ENCODE results near the gene FOXJ3.

FOXJ3 gene

GRCh38 chr1:42272920-42273319 is 62.1 kb downstream of the FOXJ3 start:
- H3K9me3 ChIP-seq (ENCODE audit: control insufficient read depth, insufficient read depth, low read length): no peaks in the 10 kb centered on the region
- no peaks in the 10 kb centered on the region for H3K4me1 ChIP-seq (ENCODE audit: control insufficient read depth, low read length)
- peaks cover 69% of the 10 kb centered on the region for H3K79me2 ChIP-seq (ENCODE audit: control insufficient read depth, low read length)
- no peak overlapping the region for H3K4me2 ChIP-seq (ENCODE audit: low read length)
- H3K4me3 ChIP-seq (ENCODE audit: low read length): no peak overlapping the region
- peaks cover 10% of the 10 kb centered on the region for H3K36me3 ChIP-seq (ENCODE audit: control insufficient read depth, low read length)
- no peaks in the 10 kb centered on the region; the same call in 1 of the 2 replicates for H4K20me1 ChIP-seq (ENCODE audit: control insufficient read depth, insufficient read depth, low read depth, low read length)
- no peaks in the 10 kb centered on the region for H3K27me3 ChIP-seq (ENCODE audit: control insufficient read depth, low read length)
- no peaks in the 10 kb centered on the region for H3F3A ChIP-seq (ENCODE audit: control insufficient read depth, insufficient read depth)
- TF ChIP-seq EZH2phosphoT487 (IDR thresholded peaks at IDR 0.05; ENCODE audit: borderline replicate concordance, low read length): no peak
- TF ChIP-seq, protein P1, sequence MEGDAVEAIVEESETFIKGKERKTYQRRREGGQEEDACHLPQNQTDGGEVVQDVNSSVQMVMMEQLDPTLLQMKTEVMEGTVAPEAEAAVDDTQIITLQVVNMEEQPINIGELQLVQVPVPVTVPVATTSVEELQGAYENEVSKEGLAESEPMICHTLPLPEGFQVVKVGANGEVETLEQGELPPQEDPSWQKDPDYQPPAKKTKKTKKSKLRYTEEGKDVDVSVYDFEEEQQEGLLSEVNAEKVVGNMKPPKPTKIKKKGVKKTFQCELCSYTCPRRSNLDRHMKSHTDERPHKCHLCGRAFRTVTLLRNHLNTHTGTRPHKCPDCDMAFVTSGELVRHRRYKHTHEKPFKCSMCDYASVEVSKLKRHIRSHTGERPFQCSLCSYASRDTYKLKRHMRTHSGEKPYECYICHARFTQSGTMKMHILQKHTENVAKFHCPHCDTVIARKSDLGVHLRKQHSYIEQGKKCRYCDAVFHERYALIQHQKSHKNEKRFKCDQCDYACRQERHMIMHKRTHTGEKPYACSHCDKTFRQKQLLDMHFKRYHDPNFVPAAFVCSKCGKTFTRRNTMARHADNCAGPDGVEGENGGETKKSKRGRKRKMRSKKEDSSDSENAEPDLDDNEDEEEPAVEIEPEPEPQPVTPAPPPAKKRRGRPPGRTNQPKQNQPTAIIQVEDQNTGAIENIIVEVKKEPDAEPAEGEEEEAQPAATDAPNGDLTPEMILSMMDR (IDR thresholded peaks at IDR 0.05; ENCODE audit: low read depth, low read length, poor library complexity, severe bottlenecking): no peak
- no peaks in the 10 kb centered on the region for H3K9me2 ChIP-seq (replicated peaks; ENCODE audit: control insufficient read depth, low read length)
- H3K27ac ChIP-seq (ENCODE audit: low read depth, low read length): no peak overlapping the region

DNA sequence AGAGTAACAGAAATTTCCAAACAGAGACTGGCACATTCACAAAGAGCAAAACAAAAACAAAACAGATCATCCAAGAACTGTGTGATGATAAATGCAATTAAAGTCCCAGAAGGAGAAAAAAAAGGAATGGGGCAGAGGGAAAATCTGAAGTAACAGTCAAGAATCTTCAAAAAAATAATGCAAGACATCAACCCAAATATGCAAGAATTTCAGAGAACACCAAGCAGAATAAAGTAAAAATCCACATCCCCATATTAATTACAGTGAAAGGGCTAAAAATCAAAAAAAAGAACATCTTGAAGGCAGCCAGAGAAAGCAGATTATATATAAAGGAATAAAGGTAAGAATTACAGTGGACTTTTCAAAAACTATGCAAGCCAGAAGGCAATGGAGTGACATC is 67.1 kb downstream of the FOXJ3 start:
- H3K36me3 ChIP-seq (ENCODE audit: control insufficient read depth, low read length): peaks cover 19% of the 10 kb centered on the region
- no peaks in the 10 kb centered on the region for H3K9me3 ChIP-seq (ENCODE audit: control insufficient read depth, insufficient read depth, low read length)
- no peak overlapping the region for H3K27ac ChIP-seq (ENCODE audit: low read depth, low read length)
- peaks cover 4% of the 10 kb centered on the region; the same call in 1 of the 2 replicates for H4K20me1 ChIP-seq (ENCODE audit: control insufficient read depth, insufficient read depth, low read depth, low read length)
- H3F3A ChIP-seq (ENCODE audit: control insufficient read depth, insufficient read depth): no peaks in the 10 kb centered on the region
- TF ChIP-seq, protein P1 (IDR thresholded peaks at IDR 0.05; ENCODE audit: low read depth, low read length, poor library complexity, severe bottlenecking): no peak
- no peak for TF ChIP-seq EZH2phosphoT487 (IDR thresholded peaks at IDR 0.05; ENCODE audit: borderline replicate concordance, low read length)
- H3K27me3 ChIP-seq (ENCODE audit: control insufficient read depth, low read length): no peaks in the 10 kb centered on the region
- H3K79me2 ChIP-seq (ENCODE audit: control insufficient read depth, low read length): peaks cover 71% of the 10 kb centered on the region
- H3K4me1 ChIP-seq (ENCODE audit: control insufficient read depth, low read length): peaks cover 10% of the 10 kb centered on the region
- no peaks in the 10 kb centered on the region for H3K9me2 ChIP-seq (replicated peaks; ENCODE audit: control insufficient read depth, low read length)
- H3K4me2 ChIP-seq (ENCODE audit: low read length): no peak overlapping the region
- no peak overlapping the region for H3K4me3 ChIP-seq (ENCODE audit: low read length)

DNA sequence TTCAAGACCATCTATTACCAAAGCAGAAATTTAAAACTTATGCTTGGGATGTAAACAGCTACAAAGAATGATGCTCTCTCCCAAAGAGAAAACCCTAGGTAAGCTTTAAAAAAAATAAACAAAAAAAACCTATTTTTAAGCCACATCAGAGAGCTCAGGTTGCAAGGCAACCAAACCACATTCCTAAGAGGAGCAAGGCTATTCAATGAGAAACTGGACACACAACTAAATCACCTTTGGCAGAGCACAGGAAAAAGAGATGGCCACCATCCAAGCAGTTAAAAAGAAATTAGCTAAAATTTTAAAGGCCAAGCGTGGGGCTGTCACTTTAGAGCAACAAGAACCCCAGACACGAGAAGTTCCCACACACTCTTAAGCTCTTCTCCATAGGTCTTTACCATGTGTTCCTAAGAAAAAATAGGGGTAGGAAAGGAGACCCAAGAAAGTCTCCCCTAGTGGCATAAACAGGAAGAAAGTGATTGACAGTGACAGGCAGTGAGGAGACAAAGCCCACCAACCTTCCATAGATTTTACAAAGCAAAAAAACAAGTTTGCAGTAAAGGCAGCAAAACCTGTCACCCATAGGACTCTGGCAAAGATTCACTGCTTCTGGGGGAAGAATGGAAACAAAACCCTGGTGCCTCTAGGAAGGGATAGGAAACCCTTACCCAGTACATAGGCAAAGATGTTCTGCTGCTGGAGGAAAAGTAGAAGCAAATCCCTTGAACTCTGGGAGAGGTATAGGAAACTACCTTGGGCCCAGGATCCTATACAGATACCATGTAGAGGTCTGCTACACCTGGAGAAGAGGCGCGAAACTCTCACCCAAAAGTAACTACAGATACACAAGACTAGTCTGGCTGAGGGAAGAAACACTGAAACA is 68.5 kb downstream of the FOXJ3 start:
- Histone ChIP-seq H3K9me3 (ENCODE audit: control insufficient read depth, insufficient read depth, low read length) (no peaks in the 10 kb centered on the region), H3K27me3 (ENCODE audit: control insufficient read depth, low read length) (no peaks in the 10 kb centered on the region), H3K4me2 (ENCODE audit: low read length) (no peak overlapping the region), H3K4me3 (ENCODE audit: low read length) (no peak overlapping the region), H3K36me3 (ENCODE audit: control insufficient read depth, low read length) (peaks cover 27% of the 10 kb centered on the region), H3K27ac (ENCODE audit: low read depth, low read length) (no peak overlapping the region), H4K20me1 (ENCODE audit: control insufficient read depth, insufficient read depth, low read depth, low read length) (peaks cover 9% of the 10 kb centered on the region; the same call in 1 of the 2 replicates), H3K79me2 (ENCODE audit: control insufficient read depth, low read length) (peaks cover 66% of the 10 kb centered on the region), H3K9me2 (replicated peaks; ENCODE audit: control insufficient read depth, low read length) (no peaks in the 10 kb centered on the region), H3F3A (ENCODE audit: control insufficient read depth, insufficient read depth) (no peaks in the 10 kb centered on the region), H3K4me1 (ENCODE audit: control insufficient read depth, low read length) (peaks cover 14% of the 10 kb centered on the region)
- no peak for TF ChIP-seq EZH2phosphoT487 (IDR thresholded peaks at IDR 0.05; ENCODE audit: borderline replicate concordance, low read length)
- TF ChIP-seq, protein P1 (IDR thresholded peaks at IDR 0.05; ENCODE audit: low read depth, low read length, poor library complexity, severe bottlenecking): no peak

All from DOHH2 (cell line).